Fibroblast of villous mesenchyme (primary cell): Measurements from ENCODE around the gene CRACDL. TPM values are rescaled to one million over a fixed set of nuclear protein-coding genes. Genes with fewer than 3 reads are reported as not detected.

ENCODE experiments used
- DNase-seq: peaks from one replicate; pipeline ENCODE4 v3.0.0-alpha.2; 2010; ENCODE audit warnings: low read depth
- H3K4me3 ChIP-seq: 2 replicates; pipeline ENCODE4 v1.5.1; 2011; ENCODE audit warnings: low read depth, mild to moderate bottlenecking, low read length
- CTCF ChIP-seq: IDR thresholded peaks from 2 replicates; pipeline ENCODE4 v1.5.1; 2012; ENCODE audit warnings: low read depth, mild to moderate bottlenecking, low read length; ENCODE audit not compliant: insufficient read depth
- total RNA-seq: library from RNA; depleted of rRNA; stranded (reverse); fragments of >200 nt; gene quantifications from 2 replicates; pipeline ENCODE4 v1.2.3, GENCODE V29; 2012

Gene CRACDL
- total RNA-seq, 1 donor = not detected

DNA sequence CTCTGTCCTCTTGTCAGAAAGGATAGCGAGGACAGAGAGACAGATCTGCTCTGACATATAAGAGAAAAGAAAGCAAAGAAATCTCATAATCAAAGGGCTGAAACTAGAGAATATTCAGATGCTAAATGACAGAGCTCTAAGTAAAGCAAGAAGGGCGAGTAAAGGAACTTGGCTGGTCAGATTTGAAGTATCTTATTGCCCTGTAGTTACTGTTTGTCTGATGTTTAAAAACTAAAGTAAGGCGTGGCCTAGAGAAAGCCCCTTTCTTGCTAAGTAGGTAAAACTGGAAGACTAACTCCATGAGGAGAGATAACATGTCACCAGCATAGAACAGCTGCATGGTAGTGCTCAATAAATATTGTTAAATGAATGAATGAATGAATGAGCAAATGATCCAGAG is 70.0 kb downstream of the CRACDL start:
- TF ChIP-seq CTCF = no peak
- H3K4me3 ChIP-seq = no peak overlapping the region
- DNase-seq = no peak

DNA sequence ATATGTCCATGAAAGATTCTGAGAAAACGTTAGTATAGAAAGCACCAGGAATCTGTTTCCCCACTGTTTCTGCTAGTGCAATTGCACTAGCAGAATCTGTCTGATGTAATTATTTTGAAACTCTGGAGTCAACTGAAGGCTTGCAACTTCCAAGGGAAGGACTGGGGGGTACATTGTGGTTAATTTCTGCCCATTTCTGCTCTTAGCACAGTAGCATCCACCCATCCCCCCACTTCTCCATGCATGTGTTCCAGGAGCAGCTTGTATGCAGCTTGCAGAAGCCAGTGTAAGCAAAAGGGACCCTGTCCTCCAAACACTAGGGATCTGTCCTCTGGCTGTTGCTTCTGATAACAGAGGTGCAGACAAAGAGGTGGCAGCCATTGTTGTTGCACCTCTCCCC is 74.4 kb downstream of the CRACDL start:
- DNase-seq = no peak
- no peak overlapping the region for H3K4me3 ChIP-seq
- TF ChIP-seq CTCF = no peak

DNA sequence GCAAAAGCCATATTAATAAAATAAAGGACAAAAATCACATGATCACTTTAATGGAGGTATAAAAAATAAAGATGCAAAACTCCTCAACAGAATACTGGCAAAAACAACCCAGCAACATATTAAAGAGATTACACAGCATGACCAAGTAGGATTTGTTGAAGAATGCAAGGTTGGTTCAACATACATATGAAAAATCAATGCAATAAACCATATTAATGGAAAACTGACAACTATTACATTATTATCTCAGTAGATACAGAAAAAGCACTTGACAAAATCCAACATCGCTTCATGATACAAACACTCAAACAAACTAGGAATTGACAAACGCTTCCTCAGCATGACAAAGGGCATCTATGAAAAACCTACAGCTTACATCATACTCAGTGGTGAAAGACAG is 76.7 kb downstream of the CRACDL start:
- no peak overlapping the region for H3K4me3 ChIP-seq
- TF ChIP-seq CTCF = no peak
- DNase-seq = no peak

GRCh38 chr2:98857001-98857400 is 79.0 kb downstream of the CRACDL start:
- no peak for TF ChIP-seq CTCF
- no peak overlapping the region for H3K4me3 ChIP-seq
- no peak for DNase-seq

DNA sequence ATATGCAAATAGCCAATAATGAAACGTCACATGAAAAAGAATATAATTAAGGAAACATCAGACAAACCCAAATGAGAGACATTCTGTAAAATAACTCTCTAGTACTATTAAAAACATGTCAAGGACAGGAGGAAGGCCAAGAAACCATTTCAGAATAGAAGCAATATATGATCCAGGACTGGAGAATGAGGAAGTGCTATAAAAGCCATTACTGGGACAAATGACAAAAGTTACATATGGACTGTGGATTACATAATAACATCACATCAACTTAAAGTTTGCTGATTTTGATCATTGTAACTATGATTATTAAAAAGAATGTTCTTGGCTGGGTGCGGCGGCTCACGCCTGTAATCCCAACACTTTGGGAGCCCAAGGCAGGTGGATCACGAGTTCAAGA is 81.3 kb downstream of the CRACDL start:
- TF ChIP-seq CTCF = no peak
- DNase-seq = no peak
- H3K4me3 ChIP-seq = no peak overlapping the region

DNA sequence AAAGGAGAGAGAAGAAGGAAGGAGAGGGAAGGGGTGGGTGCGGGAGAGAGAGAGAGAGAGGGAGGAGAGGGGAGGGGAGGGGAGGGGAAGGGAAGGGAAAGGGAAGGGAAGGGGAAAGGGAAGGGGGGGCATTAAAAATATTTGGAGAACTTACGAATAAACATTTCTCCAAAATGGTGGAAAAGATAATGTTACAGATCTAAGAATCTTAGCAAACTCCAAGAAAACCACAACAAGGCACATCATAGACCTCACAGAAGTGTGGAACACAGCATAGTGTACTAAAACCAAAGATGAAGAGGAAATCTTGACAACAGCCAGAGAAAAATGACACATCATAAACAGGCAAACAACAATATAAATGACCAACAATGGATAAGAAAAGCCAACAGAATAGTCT is 83.1 kb downstream of the CRACDL start:
- H3K4me3 ChIP-seq = no peak overlapping the region
- TF ChIP-seq CTCF = no peak
- DNase-seq = no peak

GRCh38 chr2:98850074-98850473 is 86.0 kb downstream of the CRACDL start:
- DNase-seq = no peak
- H3K4me3 ChIP-seq = no peak overlapping the region
- TF ChIP-seq CTCF = no peak
